Erythroblast (primary cell): Measurements from ENCODE around the gene ZNF813.
"Not testable (repeated sequence)": the region's sequence is repeated elsewhere in the genome, so short reads cannot be mapped to it uniquely, and the experiment has no call there.

Source experiments
- GATA1 ChIP-seq: IDR thresholded peaks from 2 replicates; pipeline ENCODE4 v1.6.1; 2011; ENCODE audit warnings: low read depth, mild to moderate bottlenecking, control low read depth, low read length, moderate library complexity
- POLR2A ChIP-seq: IDR thresholded peaks from 2 replicates; pipeline ENCODE4 v1.6.1; 2011; ENCODE audit warnings: mild to moderate bottlenecking, low read length

DNA sequence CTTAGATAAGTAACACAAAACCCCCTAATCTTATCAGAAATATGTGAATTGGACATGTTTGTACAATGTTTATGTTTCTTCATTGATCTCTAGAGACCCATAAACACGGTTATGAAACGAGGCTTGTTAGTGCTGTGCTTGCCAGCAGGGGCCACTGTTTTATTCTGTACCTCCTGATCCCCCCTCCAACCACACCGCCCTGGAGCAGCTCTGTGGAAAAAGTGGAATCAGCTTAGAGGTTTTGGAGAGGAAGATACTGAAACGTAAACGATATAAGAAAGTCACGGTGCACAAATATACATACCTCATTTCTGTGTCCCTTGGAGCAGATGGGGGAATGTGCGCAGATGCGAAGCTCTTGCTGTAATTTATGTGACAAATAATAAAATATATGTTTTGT lies 43.9 kb upstream of the ZNF813 start:
- TF ChIP-seq POLR2A, GATA1: not testable (repeated sequence)
